ENCODE data around the gene INPP5A. TPM values are rescaled to one million over a fixed set of nuclear protein-coding genes. Genes with fewer than 3 reads are reported as not detected.

The INPP5A gene
- total RNA-seq, 1 donor from 2014 or later = 36.3 TPM

GRCh38 chr10:132617737-132618052, 80.1 kb downstream of the INPP5A start:
- Mint-ChIP-seq H3K36me3 (ENCODE audit: unreplicated experiment) (peaks cover 18% of the 10 kb centered on the region), H3K27ac (ENCODE audit: unreplicated experiment) (no peak overlapping the region), H3K27me3 (ENCODE audit: unreplicated experiment) (peaks cover 4% of the 10 kb centered on the region), H3K4me3 (ENCODE audit: unreplicated experiment) (no peak overlapping the region), H3K9me3 (ENCODE audit: unreplicated experiment) (peaks cover 2% of the 10 kb centered on the region), H3K4me1 (ENCODE audit: low read depth, unreplicated experiment) (peaks cover 2% of the 10 kb centered on the region)
- no peak for TF ChIP-seq CTCF (IDR thresholded peaks at IDR 0.05; ENCODE audit: partially characterized antibody, unreplicated experiment)
- DNase-seq = no peak

GRCh38 chr10:132618158-132618919, 80.8 kb downstream of the INPP5A start:
- H3K27me3 Mint-ChIP-seq (ENCODE audit: unreplicated experiment) = peaks cover 4% of the 10 kb centered on the region
- TF ChIP-seq CTCF (IDR thresholded peaks at IDR 0.05; ENCODE audit: partially characterized antibody, unreplicated experiment) = no peak
- H3K4me3 Mint-ChIP-seq (ENCODE audit: unreplicated experiment) = no peak overlapping the region
- H3K9me3 Mint-ChIP-seq (ENCODE audit: unreplicated experiment) = peaks cover 2% of the 10 kb centered on the region
- peaks cover 2% of the 10 kb centered on the region for H3K4me1 Mint-ChIP-seq (ENCODE audit: low read depth, unreplicated experiment)
- H3K27ac Mint-ChIP-seq (ENCODE audit: unreplicated experiment) = no peak overlapping the region
- peaks cover 18% of the 10 kb centered on the region for H3K36me3 Mint-ChIP-seq (ENCODE audit: unreplicated experiment)
- no peak for DNase-seq

GRCh38 chr10:132619927-132620326, 82.3 kb downstream of the INPP5A start:
- Mint-ChIP-seq H3K36me3 (ENCODE audit: unreplicated experiment) (peaks cover 18% of the 10 kb centered on the region), H3K27me3 (ENCODE audit: unreplicated experiment) (peaks cover 4% of the 10 kb centered on the region), H3K4me3 (ENCODE audit: unreplicated experiment) (no peak overlapping the region), H3K9me3 (ENCODE audit: unreplicated experiment) (peaks cover 2% of the 10 kb centered on the region), H3K4me1 (ENCODE audit: low read depth, unreplicated experiment) (peaks cover 2% of the 10 kb centered on the region), H3K27ac (ENCODE audit: unreplicated experiment) (no peak overlapping the region)
- DNase-seq = no peak
- no peak for TF ChIP-seq CTCF (IDR thresholded peaks at IDR 0.05; ENCODE audit: partially characterized antibody, unreplicated experiment)

GRCh38 chr10:132624061-132624846, 86.7 kb downstream of the INPP5A start:
- no peak overlapping the region for H3K4me3 Mint-ChIP-seq (ENCODE audit: unreplicated experiment)
- H3K36me3 Mint-ChIP-seq (ENCODE audit: unreplicated experiment) = peaks cover 18% of the 10 kb centered on the region
- H3K27me3 Mint-ChIP-seq (ENCODE audit: unreplicated experiment) = peaks cover 2% of the 10 kb centered on the region
- no peak overlapping the region for H3K27ac Mint-ChIP-seq (ENCODE audit: unreplicated experiment)
- DNase-seq = no peak
- peaks cover 3% of the 10 kb centered on the region for H3K9me3 Mint-ChIP-seq (ENCODE audit: unreplicated experiment)
- H3K4me1 Mint-ChIP-seq (ENCODE audit: low read depth, unreplicated experiment) = peaks cover 17% of the 10 kb centered on the region
- no peak for TF ChIP-seq CTCF (IDR thresholded peaks at IDR 0.05; ENCODE audit: partially characterized antibody, unreplicated experiment)
